HG02852 (cell line): Measurements from ENCODE around the gene PTGER1.
A peak's percentile ranks its signal among the peaks of the same experiment; 100 is the strongest.

Experiments used
- ATAC-seq: cut with Tn5 transposase; IDR thresholded peaks from one replicate; pipeline ENCODE4 v1.9.1; 2021; ENCODE audit warnings: mild to moderate bottlenecking, moderate library complexity; ENCODE audit not compliant: unreplicated experiment

PTGER1 gene

GRCh38 chr19:14442891-14443631 lies 32.1 kb downstream of the PTGER1 start:
- ATAC-seq, result no peak

GRCh38 chr19:14441041-14441938 lies 33.9 kb downstream of the PTGER1 start:
- ATAC-seq, result no peak

- ATAC-seq, result peak; percentile 89
These were observed 35.1 kb downstream of the PTGER1 start for GRCh38 chr19:14440049-14440448.

GRCh38 chr19:14439014-14439413 lies 36.1 kb downstream of the PTGER1 start:
- no peak for ATAC-seq

- no peak for ATAC-seq
These were observed 37.5 kb downstream of the PTGER1 start for GRCh38 chr19:14437578-14438140.

- ATAC-seq, result no peak
These were observed 39.7 kb downstream of the PTGER1 start for GRCh38 chr19:14435320-14436050.

- no peak for ATAC-seq
These were observed 40.4 kb downstream of the PTGER1 start for GRCh38 chr19:14434543-14435319.

- ATAC-seq, result no peak
These were observed 41.3 kb downstream of the PTGER1 start for GRCh38 chr19:14433554-14434501.

GRCh38 chr19:14432791-14433553 lies 42.2 kb downstream of the PTGER1 start, which contains the start of gene PKN1:
Gene PKN1 (plus strand): TSS chr19:14433306. CDS start chr19:14433522, 216 bp downstream.
- ATAC-seq, result no peak

- ATAC-seq, result no peak
These were observed 44.4 kb downstream of the PTGER1 start for GRCh38 chr19:14430712-14431111.

- ATAC-seq, result no peak
These were observed 46.2 kb downstream of the PTGER1 start for GRCh38 chr19:14428882-14429416.

- no peak for ATAC-seq
These were observed 47.7 kb downstream of the PTGER1 start for GRCh38 chr19:14427461-14427860.

GRCh38 chr19:14425696-14426138 lies 49.4 kb downstream of the PTGER1 start:
- no peak for ATAC-seq
